Measurements from ENCODE around the gene CYP46A1.

Gene CYP46A1

GRCh38 chr14:99668307-99669295, 15.5 kb upstream of the CYP46A1 start:
- no peak for TF ChIP-seq CTCF (conservative IDR thresholded peaks at IDR 0.05; ENCODE audit: low read depth, low read length)
- no peak overlapping the region for H3K4me3 ChIP-seq (ENCODE audit: low read length)
- no peak for DNase-seq (ENCODE audit: low read depth)

- no peak for DNase-seq (ENCODE audit: low read depth)
- TF ChIP-seq CTCF (conservative IDR thresholded peaks at IDR 0.05; ENCODE audit: low read depth, low read length), result no peak
- H3K4me3 ChIP-seq (ENCODE audit: low read length), result no peak overlapping the region
Observed at GRCh38 chr14:99670361-99671234, 13.5 kb upstream of the CYP46A1 start.

GRCh38 chr14:99671235-99672224, 12.6 kb upstream of the CYP46A1 start:
- no peak for TF ChIP-seq CTCF (conservative IDR thresholded peaks at IDR 0.05; ENCODE audit: low read depth, low read length)
- no peak for DNase-seq (ENCODE audit: low read depth)
- H3K4me3 ChIP-seq (ENCODE audit: low read length), result no peak overlapping the region

GRCh38 chr14:99672506-99673304, 11.4 kb upstream of the CYP46A1 start:
- no peak overlapping the region for H3K4me3 ChIP-seq (ENCODE audit: low read length)
- no peak for DNase-seq (ENCODE audit: low read depth)
- no peak for TF ChIP-seq CTCF (conservative IDR thresholded peaks at IDR 0.05; ENCODE audit: low read depth, low read length)

- no peak for TF ChIP-seq CTCF (conservative IDR thresholded peaks at IDR 0.05; ENCODE audit: low read depth, low read length)
- no peak overlapping the region for H3K4me3 ChIP-seq (ENCODE audit: low read length)
- DNase-seq (ENCODE audit: low read depth), result no peak
Observed at GRCh38 chr14:99673305-99674063, 10.6 kb upstream of the CYP46A1 start.
